Activated T-cell treated with anti-CD3 and anti-CD28 coated beads, Interleukin-2, amount 50 U/mL, for 24 hours (primary cell): ENCODE measurements around the gene SRGAP1.
"Not testable (repeated sequence)": the region's sequence is repeated elsewhere in the genome, so short reads cannot be mapped to it uniquely, and the experiment has no call there.

Experiments
- DNase-seq: peaks from one replicate; pipeline ENCODE4 v3.0.0-alpha.2; 2020
- H3K27ac Mint-ChIP-seq: 2 replicates; pipeline ENCODE4 v1.8.0; 2020; ENCODE audit warnings: mild to moderate bottlenecking, mixed read lengths
- H3K27me3 Mint-ChIP-seq: 2 replicates; pipeline ENCODE4 v1.8.0; 2020; ENCODE audit warnings: mixed read lengths
- H3K36me3 Mint-ChIP-seq: 2 replicates; pipeline ENCODE4 v1.8.0; 2020; ENCODE audit warnings: low read depth, mixed read lengths
- H3K4me1 Mint-ChIP-seq: 2 replicates; pipeline ENCODE4 v1.8.0; 2020; ENCODE audit warnings: low read depth, mixed read lengths
- H3K4me3 Mint-ChIP-seq: 2 replicates; pipeline ENCODE4 v1.8.0; 2020; ENCODE audit warnings: mild to moderate bottlenecking, moderate library complexity, mixed read lengths
- H3K9me3 Mint-ChIP-seq: 2 replicates; pipeline ENCODE4 v1.8.0; 2020; ENCODE audit warnings: mixed read lengths

Gene SRGAP1

DNA sequence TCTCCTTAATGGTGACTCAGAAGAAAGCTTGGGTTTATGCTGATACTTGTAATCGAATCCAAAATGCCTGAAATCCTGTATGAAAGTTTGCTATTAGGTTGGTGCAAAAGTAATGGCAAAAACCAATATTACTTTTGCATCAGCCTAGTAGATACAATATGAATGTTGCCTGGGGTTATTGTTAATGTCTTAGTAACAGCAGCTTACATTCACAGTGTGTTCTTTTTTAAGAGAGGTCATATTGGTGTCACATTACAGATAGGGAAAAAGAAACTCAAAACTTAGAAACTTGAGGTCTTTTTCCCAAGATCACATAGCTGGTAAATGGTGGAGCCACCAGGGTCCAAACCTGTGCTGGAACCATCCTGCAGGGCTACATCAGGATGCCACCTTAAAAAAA is 25.2 kb downstream of the SRGAP1 start:
- Mint-ChIP-seq H3K4me1 (no peaks in the 10 kb centered on the region), H3K27me3 (peaks cover 30% of the 10 kb centered on the region)

DNA sequence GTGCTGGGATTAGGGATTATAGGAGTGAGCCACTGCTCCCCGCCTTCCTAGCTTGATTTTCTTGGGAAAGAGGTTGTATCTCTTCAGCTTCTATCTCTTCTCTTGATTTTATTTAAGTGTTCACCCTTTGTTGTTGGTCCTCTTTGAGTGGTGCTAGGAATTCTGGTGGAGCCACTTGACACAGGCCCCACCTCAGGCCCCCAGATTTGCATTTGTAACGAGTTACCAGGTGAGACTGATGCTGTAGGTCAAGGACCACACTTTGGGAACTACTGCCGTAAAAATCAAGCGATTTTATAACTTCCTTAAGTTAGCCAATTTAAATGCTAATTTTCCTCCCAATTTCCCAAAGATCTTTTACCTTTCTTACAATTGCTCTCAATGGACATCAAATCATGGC is 26.3 kb downstream of the SRGAP1 start:
- Mint-ChIP-seq H3K4me3 (no peak overlapping the region), H3K9me3 (no peaks in the 10 kb centered on the region), H3K4me1 (no peaks in the 10 kb centered on the region), H3K36me3 (no peaks in the 10 kb centered on the region), H3K27ac (no peak overlapping the region), H3K27me3 (peaks cover 28% of the 10 kb centered on the region)
- no peak for DNase-seq

More for the DNA sequence above, 25.2 kb downstream of the SRGAP1 start:
- Mint-ChIP-seq H3K27ac (no peak overlapping the region), H3K9me3 (no peaks in the 10 kb centered on the region), H3K4me3 (no peak overlapping the region), H3K36me3 (no peaks in the 10 kb centered on the region)
- no peak for DNase-seq

DNA sequence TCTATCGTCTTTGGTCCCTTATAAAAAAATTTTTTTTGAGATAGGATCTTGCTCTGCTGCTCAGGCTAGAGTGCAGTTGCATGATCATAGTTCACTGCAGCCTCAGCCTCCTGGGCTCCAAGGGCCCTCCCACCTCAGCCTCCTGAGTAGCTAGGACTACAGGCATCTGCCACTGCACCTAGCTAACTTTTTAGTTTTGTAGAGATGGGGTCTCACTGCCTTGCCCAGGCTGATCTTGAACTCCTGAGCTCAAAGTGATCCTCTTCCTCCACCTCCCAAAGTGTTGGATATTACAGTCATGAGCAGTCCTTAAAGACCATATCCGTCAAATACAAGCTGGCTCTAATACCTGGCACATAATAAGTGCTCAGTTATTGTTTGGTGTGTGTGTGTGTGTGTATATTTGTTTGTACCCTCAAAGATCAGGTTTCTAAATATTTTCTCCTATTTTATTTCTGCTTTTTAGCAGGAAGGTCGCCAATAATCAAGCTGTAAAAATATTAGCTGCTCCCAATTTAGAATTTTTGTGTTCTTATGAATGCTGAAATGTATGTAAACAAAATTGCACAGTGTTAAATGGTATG is 30.5 kb downstream of the SRGAP1 start:
- H3K27me3 Mint-ChIP-seq = peaks cover 34% of the 10 kb centered on the region
- H3K4me3 Mint-ChIP-seq = no peak overlapping the region

GRCh38 chr12:63875703-63876102 is 31.2 kb downstream of the SRGAP1 start:
- no peak overlapping the region for H3K27ac Mint-ChIP-seq
- no peaks in the 10 kb centered on the region for H3K36me3 Mint-ChIP-seq
- H3K4me1 Mint-ChIP-seq = no peaks in the 10 kb centered on the region
- DNase-seq = no peak
- H3K4me3 Mint-ChIP-seq = no peak overlapping the region
- peaks cover 38% of the 10 kb centered on the region for H3K27me3 Mint-ChIP-seq
- no peaks in the 10 kb centered on the region for H3K9me3 Mint-ChIP-seq

More for the DNA sequence above, 30.5 kb downstream of the SRGAP1 start:
- Mint-ChIP-seq H3K27ac (no peak overlapping the region), H3K4me1 (no peaks in the 10 kb centered on the region), H3K9me3 (no peaks in the 10 kb centered on the region), H3K36me3 (no peaks in the 10 kb centered on the region)
- DNase-seq = no peak

DNA sequence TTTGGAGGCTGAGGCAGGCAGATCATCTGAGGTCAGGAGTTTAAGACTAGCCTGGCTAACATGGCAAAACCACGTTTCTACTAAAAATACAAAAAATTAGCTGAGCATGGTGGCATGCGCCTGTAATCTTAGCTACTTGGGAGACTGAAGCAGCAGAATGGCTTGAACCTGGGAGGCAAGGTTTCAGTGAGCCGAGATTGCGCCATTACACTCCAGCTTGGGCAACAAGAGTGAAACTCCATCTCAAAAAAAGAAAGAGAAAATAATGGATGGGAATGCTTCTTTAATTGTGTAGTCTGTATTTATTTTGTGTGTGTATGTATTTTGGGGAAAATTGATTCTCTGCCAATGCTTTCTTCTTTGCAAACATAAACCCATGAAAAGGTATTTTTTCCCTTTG is 32.5 kb downstream of the SRGAP1 start:
- Mint-ChIP-seq H3K4me1 (no peaks in the 10 kb centered on the region), H3K4me3 (no peak overlapping the region), H3K27me3 (peaks cover 29% of the 10 kb centered on the region), H3K27ac (no peak overlapping the region), H3K36me3 (no peaks in the 10 kb centered on the region), H3K9me3 (no peaks in the 10 kb centered on the region)
- DNase-seq = no peak

GRCh38 chr12:63877693-63878092 is 33.2 kb downstream of the SRGAP1 start:
- Mint-ChIP-seq H3K9me3 (no peaks in the 10 kb centered on the region), H3K27me3 (peaks cover 24% of the 10 kb centered on the region), H3K27ac (no peak overlapping the region), H3K4me3 (no peak overlapping the region), H3K4me1 (no peaks in the 10 kb centered on the region), H3K36me3 (no peaks in the 10 kb centered on the region)
- no peak for DNase-seq

- not testable (repeated sequence) for H3K9me3 Mint-ChIP-seq, H3K4me3 Mint-ChIP-seq, DNase-seq, H3K27ac Mint-ChIP-seq, H3K4me1 Mint-ChIP-seq, H3K36me3 Mint-ChIP-seq
- peaks cover 21% of the 10 kb centered on the region for H3K27me3 Mint-ChIP-seq
Measured at GRCh38 chr12:63880235-63880634, 35.7 kb downstream of the SRGAP1 start.

DNA sequence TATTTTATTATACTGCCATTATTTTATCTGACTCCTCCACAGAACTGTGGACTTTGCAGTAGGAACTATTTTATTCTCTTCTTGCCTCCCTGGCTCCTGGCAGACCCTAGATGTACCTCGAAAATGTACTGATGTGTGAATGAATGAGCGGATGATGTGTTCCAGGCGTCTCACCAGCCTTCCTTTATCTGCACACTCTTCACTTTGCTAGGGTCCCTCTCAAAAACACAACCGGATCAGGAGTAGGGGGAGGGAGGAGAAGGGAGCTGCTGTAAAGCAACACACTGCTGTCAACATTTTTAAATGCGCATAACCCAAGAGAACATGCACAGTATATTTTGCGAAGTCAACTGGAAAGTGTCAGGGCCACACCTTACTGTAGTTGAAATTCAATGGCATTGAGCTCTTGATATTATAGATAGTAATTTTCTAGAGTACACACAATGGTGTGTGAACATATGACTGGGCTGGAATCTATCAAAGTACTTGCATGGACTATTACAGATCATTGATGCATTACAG is 36.3 kb downstream of the SRGAP1 start:
- Mint-ChIP-seq H3K9me3 (no peaks in the 10 kb centered on the region), H3K27ac (no peak overlapping the region), H3K4me3 (no peak overlapping the region), H3K4me1 (no peaks in the 10 kb centered on the region), H3K36me3 (no peaks in the 10 kb centered on the region), H3K27me3 (peaks cover 21% of the 10 kb centered on the region)
- DNase-seq = no peak

GRCh38 chr12:63882844-63883243 is 38.3 kb downstream of the SRGAP1 start:
- DNase-seq = no peak
- no peak overlapping the region for H3K4me3 Mint-ChIP-seq
- no peaks in the 10 kb centered on the region for H3K9me3 Mint-ChIP-seq
- peaks cover 13% of the 10 kb centered on the region for H3K27me3 Mint-ChIP-seq
- H3K27ac Mint-ChIP-seq = no peak overlapping the region
- H3K36me3 Mint-ChIP-seq = no peaks in the 10 kb centered on the region
- H3K4me1 Mint-ChIP-seq = no peaks in the 10 kb centered on the region

- Mint-ChIP-seq H3K4me1 (no peaks in the 10 kb centered on the region), H3K4me3 (no peak overlapping the region), H3K9me3 (no peaks in the 10 kb centered on the region)
Measured at GRCh38 chr12:63885401-63885800, 40.9 kb downstream of the SRGAP1 start.

GRCh38 chr12:63888908-63889635 is 44.6 kb downstream of the SRGAP1 start:
- Mint-ChIP-seq H3K27ac (no peak overlapping the region), H3K9me3 (no peaks in the 10 kb centered on the region), H3K4me1 (no peaks in the 10 kb centered on the region), H3K27me3 (peaks cover 3% of the 10 kb centered on the region), H3K4me3 (no peak overlapping the region), H3K36me3 (no peaks in the 10 kb centered on the region)
- no peak for DNase-seq

More at GRCh38 chr12:63885401-63885800, 40.9 kb downstream of the SRGAP1 start:
- no peaks in the 10 kb centered on the region for H3K36me3 Mint-ChIP-seq
- H3K27me3 Mint-ChIP-seq = peaks cover 8% of the 10 kb centered on the region
- no peak for DNase-seq
- no peak overlapping the region for H3K27ac Mint-ChIP-seq

GRCh38 chr12:63889721-63890509 is 45.4 kb downstream of the SRGAP1 start:
- Mint-ChIP-seq H3K9me3 (no peaks in the 10 kb centered on the region), H3K36me3 (no peaks in the 10 kb centered on the region), H3K27ac (no peak overlapping the region), H3K4me1 (no peaks in the 10 kb centered on the region), H3K27me3 (peaks cover 3% of the 10 kb centered on the region), H3K4me3 (no peak overlapping the region)
- no peak for DNase-seq

GRCh38 chr12:63893170-63893569 is 48.7 kb downstream of the SRGAP1 start:
- Mint-ChIP-seq H3K4me3 (no peak overlapping the region), H3K9me3 (no peaks in the 10 kb centered on the region), H3K27me3 (peaks cover 3% of the 10 kb centered on the region), H3K36me3 (no peaks in the 10 kb centered on the region), H3K4me1 (no peaks in the 10 kb centered on the region), H3K27ac (no peak overlapping the region)
- DNase-seq = no peak

DNA sequence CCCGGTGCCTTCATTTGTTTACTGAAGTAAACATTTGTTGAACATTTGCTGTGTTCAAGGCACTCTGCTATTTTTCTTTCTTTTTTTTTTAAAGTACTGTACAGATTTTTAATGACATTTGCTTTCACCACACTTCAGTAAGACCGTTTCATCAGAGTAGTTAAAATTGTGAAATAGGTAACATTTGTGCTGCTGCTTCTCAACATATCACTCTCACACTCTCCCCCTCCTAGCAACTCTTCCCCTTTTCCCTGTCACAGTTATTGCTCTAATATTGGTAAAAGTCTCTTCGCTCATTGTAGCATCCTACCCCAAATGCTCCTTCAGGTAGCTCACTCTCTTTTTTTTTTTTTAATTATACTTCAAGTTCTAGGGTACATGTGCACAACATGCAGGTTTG is 49.6 kb downstream of the SRGAP1 start:
- Mint-ChIP-seq H3K4me1 (no peaks in the 10 kb centered on the region), H3K36me3 (no peaks in the 10 kb centered on the region), H3K4me3 (no peak overlapping the region), H3K27ac (no peak overlapping the region), H3K27me3 (no peaks in the 10 kb centered on the region), H3K9me3 (no peaks in the 10 kb centered on the region)
- no peak for DNase-seq

DNA sequence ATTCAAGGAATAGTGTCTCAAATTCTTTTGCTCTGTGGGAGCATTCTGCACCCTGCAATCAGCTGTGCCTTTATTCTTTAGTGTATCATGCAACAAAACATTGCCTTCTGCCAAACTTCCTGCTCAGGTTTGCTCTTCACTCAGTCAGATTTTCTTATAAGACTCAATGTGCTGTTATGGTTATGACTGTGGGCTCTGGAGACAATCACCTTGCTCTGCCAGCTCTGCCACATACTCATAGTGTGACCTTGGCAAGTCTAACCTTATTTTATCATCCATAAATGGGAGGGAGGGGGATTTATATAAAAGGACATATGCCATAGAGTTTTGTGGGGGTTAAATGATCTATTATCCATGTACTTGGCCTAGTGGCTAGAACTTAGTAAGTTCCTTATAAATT is 51.3 kb downstream of the SRGAP1 start:
- no peak for DNase-seq
- H3K9me3 Mint-ChIP-seq = no peaks in the 10 kb centered on the region

More for the DNA sequence above, 51.3 kb downstream of the SRGAP1 start:
- no peak overlapping the region for H3K27ac Mint-ChIP-seq
- no peak overlapping the region for H3K4me3 Mint-ChIP-seq
- H3K27me3 Mint-ChIP-seq = no peaks in the 10 kb centered on the region
- H3K4me1 Mint-ChIP-seq = no peaks in the 10 kb centered on the region
- H3K36me3 Mint-ChIP-seq = no peaks in the 10 kb centered on the region
